H9 (cell line): ENCODE measurements around the gene ACAP3. TPM values are rescaled to one million over a fixed set of nuclear protein-coding genes. Genes with fewer than 3 reads are reported as not detected.

Source experiments
- DNase-seq: peaks from one replicate; pipeline ENCODE4 v3.0.0-alpha.2; 2017
- H2AFZ ChIP-seq: one replicate; pipeline ENCODE4 v1.6.1; 2013; ENCODE audit warnings: mild to moderate bottlenecking, low read length, control low read depth, moderate library complexity
- H2AK5ac ChIP-seq: 2 replicates; pipeline ENCODE4 v1.6.1; 2013; ENCODE audit warnings: low read length, control low read depth, mixed read lengths; ENCODE audit not compliant: insufficient read length
- H2BK120ac ChIP-seq: one replicate; pipeline ENCODE4 v1.6.1; 2013; ENCODE audit warnings: low read depth, mild to moderate bottlenecking, low read length, control low read depth, inconsistent platforms; ENCODE audit not compliant: poor library complexity, severe bottlenecking
- H2BK12ac ChIP-seq: 2 replicates; pipeline ENCODE4 v1.6.1; 2013; ENCODE audit warnings: low read length, control low read depth, mixed read lengths, low read depth; ENCODE audit not compliant: insufficient read length
- H2BK15ac ChIP-seq: 2 replicates; pipeline ENCODE4 v1.6.1; 2013; ENCODE audit warnings: low read depth, low read length, control low read depth
- H2BK20ac ChIP-seq: one replicate; pipeline ENCODE4 v1.6.1; 2013; ENCODE audit warnings: low read depth, mild to moderate bottlenecking, low read length, control low read depth, inconsistent platforms; ENCODE audit not compliant: poor library complexity, severe bottlenecking
- H2BK5ac ChIP-seq: 2 replicates; pipeline ENCODE4 v1.6.1; 2013; ENCODE audit warnings: low read length, control low read depth, mixed read lengths; ENCODE audit not compliant: insufficient read length
- H3K14ac ChIP-seq: 2 replicates; pipeline ENCODE4 v1.6.1; 2013; ENCODE audit warnings: low read length, control low read depth; ENCODE audit not compliant: insufficient read depth
- H3K18ac ChIP-seq: 2 replicates; pipeline ENCODE4 v1.6.1; 2013; ENCODE audit warnings: low read depth, mild to moderate bottlenecking, mixed read lengths, low read length, control low read depth; ENCODE audit not compliant: insufficient read length
- H3K23ac ChIP-seq: 2 replicates; pipeline ENCODE4 v1.6.1; 2013; ENCODE audit warnings: low read length, control low read depth, mixed read lengths, low read depth; ENCODE audit not compliant: insufficient read length
- H3K23me2 ChIP-seq: 2 replicates; pipeline ENCODE4 v1.6.1; 2013; ENCODE audit warnings: low read depth, mild to moderate bottlenecking, mixed read lengths, low read length, control low read depth; ENCODE audit not compliant: insufficient read length, poor library complexity, severe bottlenecking
- H3K27ac ChIP-seq: 2 replicates; pipeline ENCODE4 v1.5.1; 2013; ENCODE audit warnings: low read length, control low read depth, mixed read lengths, low read depth; ENCODE audit not compliant: insufficient read length
- H3K27me3 ChIP-seq: 2 replicates; pipeline ENCODE4 v1.6.1; 2013; ENCODE audit warnings: low read length, control low read depth, inconsistent platforms; ENCODE audit not compliant: insufficient read depth
- H3K4ac ChIP-seq: 2 replicates; pipeline ENCODE4 v1.6.1; 2013; ENCODE audit warnings: low read depth, mild to moderate bottlenecking, control low read depth, inconsistent platforms, low read length, moderate library complexity
- H3K4me1 ChIP-seq: 2 replicates; pipeline ENCODE4 v1.6.1; 2013; ENCODE audit warnings: low read length, control low read depth, inconsistent platforms; ENCODE audit not compliant: insufficient read depth
- H3K4me2 ChIP-seq: 2 replicates; pipeline ENCODE4 v1.6.1; 2013; ENCODE audit warnings: low read length, control low read depth, mixed read lengths; ENCODE audit not compliant: insufficient read length, insufficient read depth
- H3K56ac ChIP-seq: 2 replicates; pipeline ENCODE4 v1.6.1; 2013; ENCODE audit warnings: low read depth, mild to moderate bottlenecking, mixed read lengths, low read length, control low read depth; ENCODE audit not compliant: insufficient read length
- H3K79me1 ChIP-seq: 2 replicates; pipeline ENCODE4 v1.6.1; 2013; ENCODE audit warnings: low read depth, mild to moderate bottlenecking, moderate library complexity, low read length, control low read depth, inconsistent platforms; ENCODE audit not compliant: insufficient read depth, poor library complexity, severe bottlenecking
- H3K79me2 ChIP-seq: 2 replicates; pipeline ENCODE4 v1.6.1; 2013; ENCODE audit warnings: low read length, control low read depth, inconsistent platforms; ENCODE audit not compliant: insufficient read depth
- H3K9ac ChIP-seq: 2 replicates; pipeline ENCODE4 v1.6.1; 2013; ENCODE audit warnings: low read length, control low read depth, mixed read lengths; ENCODE audit not compliant: insufficient read length; ENCODE audit errors: extremely low read depth
- H3K9me3 ChIP-seq: one replicate; pipeline ENCODE4 v1.6.1; 2013; ENCODE audit warnings: low read depth, low read length, inconsistent platforms; ENCODE audit not compliant: control insufficient read depth
- H3T11ph ChIP-seq: one replicate; pipeline ENCODE4 v1.6.1; 2013; ENCODE audit warnings: mild to moderate bottlenecking, low read length, control low read depth, inconsistent platforms
- H4K20me1 ChIP-seq: one replicate; pipeline ENCODE4 v1.6.1; 2013; ENCODE audit not compliant: control insufficient read depth, insufficient read length, insufficient read depth
- H4K5ac ChIP-seq: 2 replicates; pipeline ENCODE4 v1.6.1; 2013; ENCODE audit warnings: low read depth, mild to moderate bottlenecking, mixed read lengths, low read length, control low read depth; ENCODE audit not compliant: insufficient read length
- H4K8ac ChIP-seq: replicated peaks from 2 replicates; pipeline ENCODE4 v1.6.1; 2013; ENCODE audit warnings: low read length, control low read depth, mixed read lengths, low read depth; ENCODE audit not compliant: insufficient read length
- H4K91ac ChIP-seq: 2 replicates; pipeline ENCODE4 v1.6.1; 2013; ENCODE audit warnings: low read depth, mild to moderate bottlenecking, moderate library complexity, mixed read lengths, low read length, control low read depth; ENCODE audit not compliant: insufficient read length
- H3K27ac Mint-ChIP-seq, 3 experiments: 2 replicates in 2 of 3; 3 replicates in 1 of 3; pipeline ENCODE4 v1.8.0; 2020 to 2021; ENCODE audit warnings: mixed read lengths in 3 of 3, mild to moderate bottlenecking in 1 of 3, moderate library complexity in 1 of 3
- H3K27me3 Mint-ChIP-seq: 2 replicates; pipeline ENCODE4 v1.8.0; 2021; ENCODE audit warnings: low read depth, mild to moderate bottlenecking, moderate library complexity, mixed read lengths
- H3K36me3 Mint-ChIP-seq, 3 experiments: 2 replicates in 2 of 3; 3 replicates in 1 of 3; pipeline ENCODE4 v1.8.0; 2020 to 2021; ENCODE audit warnings: low read depth in 3 of 3, mixed read lengths in 3 of 3; ENCODE audit not compliant: insufficient read depth in 1 of 3
- H3K4me1 Mint-ChIP-seq, 2 experiments: 2 replicates each; pipeline ENCODE4 v1.8.0; 2020; ENCODE audit warnings: mixed read lengths in 2 of 2
- H3K4me3 Mint-ChIP-seq, 2 experiments: 2 replicates in 1 of 2; 3 replicates in 1 of 2; pipeline ENCODE4 v1.8.0; 2020 to 2021; ENCODE audit warnings: mild to moderate bottlenecking in 2 of 2, mixed read lengths in 2 of 2, moderate library complexity in 1 of 2
- H3K9me3 Mint-ChIP-seq, 2 experiments: 2 replicates in 1 of 2; 3 replicates in 1 of 2; pipeline ENCODE4 v1.8.0; 2020; ENCODE audit warnings: mild to moderate bottlenecking in 2 of 2, mixed read lengths in 2 of 2, moderate library complexity in 1 of 2
- WGBS: extraction: QIAGEN DNeasy Blood & Tissue Kit; methylation state at CpG from one replicate; pipeline ENCODE4 v1.1.7; 2013; ENCODE audit warnings: missing lambda C conversion rate, low lambda C conversion rate, mixed read lengths; ENCODE audit not compliant: insufficient read length; ENCODE audit errors: extremely low coverage; 5-methylcytosine and 5-hydroxymethylcytosine counted together
- total RNA-seq: library from RNA; stranded (reverse); gene quantifications from 2 replicates; pipeline ENCODE4 v1.2.1, GENCODE V29; 2021
- TF ChIP-seq, protein P1 (sequence below): fragments of 200-600 bp; sonication (generic); conservative IDR thresholded peaks from 3 replicates; pipeline ENCODE4 v1.8.0; 2021; ENCODE audit warnings: antibody characterized with exemption, mild to moderate bottlenecking

The ACAP3 gene
- total RNA-seq, 1 experiment from 2014 or later = 41.4 TPM

GRCh38 chr1:1281533-1282321 lies 26.0 kb downstream of the ACAP3 start:
- no peaks in the 10 kb centered on the region; a peak in 1 of 5 replicates for H3K9me3 Mint-ChIP-seq
- Histone ChIP-seq H3K14ac (no peak overlapping the region; the same call in 1 of the 2 replicates), H3K9me3 (no peaks in the 10 kb centered on the region), H3T11ph (no peak overlapping the region), H4K91ac (no peak overlapping the region), H4K5ac (no peak overlapping the region), H3K9ac (no peak overlapping the region), H3K18ac (no peak overlapping the region), H3K27ac (no peak overlapping the region), H4K20me1 (no peaks in the 10 kb centered on the region), H3K23me2 (no peaks in the 10 kb centered on the region), H3K27me3 (no peaks in the 10 kb centered on the region), H4K8ac (no peak overlapping the region), H3K23ac (no peak overlapping the region), H2BK20ac (no peak overlapping the region), H2BK15ac (no peak overlapping the region), H3K79me1 (no peaks in the 10 kb centered on the region), H2BK5ac (no peak overlapping the region), H2AK5ac (no peak overlapping the region), H3K56ac (no peak overlapping the region), H3K4me2 (no peak overlapping the region), H2BK120ac (no peak overlapping the region), H2AFZ (no peak overlapping the region), H3K4me1 (no peaks in the 10 kb centered on the region), H3K79me2 (no peaks in the 10 kb centered on the region), H2BK12ac (no peak overlapping the region), H3K4ac (no peak overlapping the region)
- no peak overlapping the region for H3K27ac Mint-ChIP-seq
- no peak overlapping the region for H3K4me3 Mint-ChIP-seq
- WGBS = no CpG with 5 or more reads among the region's 26 CpGs
- peaks cover 6% of the 10 kb centered on the region for H3K27me3 Mint-ChIP-seq
- TF ChIP-seq, protein P1, sequence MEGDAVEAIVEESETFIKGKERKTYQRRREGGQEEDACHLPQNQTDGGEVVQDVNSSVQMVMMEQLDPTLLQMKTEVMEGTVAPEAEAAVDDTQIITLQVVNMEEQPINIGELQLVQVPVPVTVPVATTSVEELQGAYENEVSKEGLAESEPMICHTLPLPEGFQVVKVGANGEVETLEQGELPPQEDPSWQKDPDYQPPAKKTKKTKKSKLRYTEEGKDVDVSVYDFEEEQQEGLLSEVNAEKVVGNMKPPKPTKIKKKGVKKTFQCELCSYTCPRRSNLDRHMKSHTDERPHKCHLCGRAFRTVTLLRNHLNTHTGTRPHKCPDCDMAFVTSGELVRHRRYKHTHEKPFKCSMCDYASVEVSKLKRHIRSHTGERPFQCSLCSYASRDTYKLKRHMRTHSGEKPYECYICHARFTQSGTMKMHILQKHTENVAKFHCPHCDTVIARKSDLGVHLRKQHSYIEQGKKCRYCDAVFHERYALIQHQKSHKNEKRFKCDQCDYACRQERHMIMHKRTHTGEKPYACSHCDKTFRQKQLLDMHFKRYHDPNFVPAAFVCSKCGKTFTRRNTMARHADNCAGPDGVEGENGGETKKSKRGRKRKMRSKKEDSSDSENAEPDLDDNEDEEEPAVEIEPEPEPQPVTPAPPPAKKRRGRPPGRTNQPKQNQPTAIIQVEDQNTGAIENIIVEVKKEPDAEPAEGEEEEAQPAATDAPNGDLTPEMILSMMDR = no peak
- H3K4me1 Mint-ChIP-seq = 0 out of 4 replicates have a peak, but pooled peaks cover 0 to 5% of the 10 kb centered on the region in 2 experiments
- H3K36me3 Mint-ChIP-seq = no peaks in the 10 kb centered on the region
- DNase-seq = no peak
